Neural progenitor cell (in vitro differentiated cells): ENCODE measurements around the gene CELF4.

Experiments used
- CTCF ChIP-seq: fragments of 200-600 bp; sonication (generic); IDR thresholded peaks from 2 replicates; pipeline ENCODE4 v1.5.1; 2017; ENCODE audit warnings: antibody characterized with exemption, mild to moderate bottlenecking
- EZH2 ChIP-seq: fragments of 200-600 bp; sonication (generic); IDR thresholded peaks from 2 replicates; pipeline ENCODE4 v1.6.1; 2017; ENCODE audit warnings: antibody characterized with exemption, mild to moderate bottlenecking, moderate library complexity

- TF ChIP-seq CTCF, result no peak
- no peak for TF ChIP-seq EZH2
Measured at GRCh38 chr18:37403788-37404187, 161.8 kb downstream of the CELF4 start.
